Measurements from ENCODE around the gene CLIP2. TPM values are rescaled to one million over a fixed set of nuclear protein-coding genes. Genes with fewer than 3 reads are reported as not detected.

The CLIP2 gene
- total and polyA plus RNA-seq, 2 of the 4 experiments (the other 2 are of a cell fraction): 18.1 to 20.7 TPM

DNA sequence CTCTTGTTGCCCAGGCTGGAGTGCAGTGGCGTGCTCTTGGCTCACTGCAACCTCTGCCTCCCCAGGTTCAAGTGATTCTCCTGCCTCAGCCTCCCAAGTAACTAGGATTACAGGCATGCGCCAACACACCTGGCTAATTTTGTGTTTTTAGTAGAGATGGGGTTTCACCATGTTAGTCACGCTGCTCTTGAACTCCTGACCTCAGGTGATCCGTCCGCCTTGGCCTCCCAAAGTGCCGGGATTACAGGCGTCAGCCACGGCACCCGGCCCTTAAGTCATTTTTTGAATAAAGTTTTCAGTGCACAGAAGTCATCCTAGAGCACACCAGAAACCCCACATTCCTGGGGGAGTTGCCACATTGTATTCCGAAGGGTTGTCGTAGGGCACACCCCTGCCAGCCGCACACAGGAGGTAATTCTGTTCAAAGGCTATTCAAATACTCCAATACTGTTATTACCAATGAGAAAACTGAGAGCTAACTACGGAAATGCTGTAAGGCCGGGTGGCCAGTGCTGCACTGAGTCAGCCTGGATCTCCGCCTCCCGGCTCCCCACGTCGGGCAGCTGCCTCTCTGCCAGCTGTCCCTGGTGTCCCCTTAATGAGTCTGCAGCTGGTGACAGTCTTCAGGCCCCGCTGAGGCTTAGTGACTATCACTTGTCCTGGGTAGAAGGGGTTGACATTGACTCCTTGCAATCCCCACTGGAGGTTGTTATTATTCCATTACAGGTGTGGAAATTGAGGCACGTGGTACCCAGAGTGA lies 26.4 kb upstream of the CLIP2 start:
- H4K20me1 ChIP-seq (ENCODE audit: insufficient read depth, low read length): no peaks in the 10 kb centered on the region
- H2BK5ac ChIP-seq (ENCODE audit: low read depth, low read length, poor library complexity, severe bottlenecking): no peak overlapping the region
- in situ Hi-C loops (cut with MboI; ENCODE audit: low sequenced_read_pairs) (no loop called here), dilution Hi-C loops (cut with HindIII; ENCODE audit: low sequenced_read_pairs, unreplicated experiment) (no loop called here), intact Hi-C loops (cut with micrococcal nuclease) (no loop called here)
- ChIA-PET CTCF (no interaction called here), POLR2A (ENCODE audit: unreplicated experiment) (no interaction called here)
- H3K4me2 ChIP-seq (ENCODE audit: low read depth, low read length): no peak overlapping the region
- no peak overlapping the region; a peak in 1 of 4 replicates for H4K8ac ChIP-seq (ENCODE audit: low read depth in 2 of 2, low read length in 2 of 2)
- no peak overlapping the region for H2BK15ac ChIP-seq (ENCODE audit: low read depth, low read length)
- no peak overlapping the region for H4K91ac ChIP-seq (ENCODE audit: insufficient read depth, low read depth, low read length)
- H3K18ac ChIP-seq (ENCODE audit: low read depth, low read length): no peak overlapping the region
- H2AK9ac ChIP-seq (replicated peaks; ENCODE audit: low read depth, low read length, poor library complexity): no peak overlapping the region
- no peak overlapping the region for H3K56ac ChIP-seq (ENCODE audit: extremely low read depth, insufficient read depth, low read length)
- no peak overlapping the region for H2BK20ac ChIP-seq (ENCODE audit: low read depth, low read length)
- H3K27me3 ChIP-seq (ENCODE audit: control insufficient read depth, insufficient read depth, low read length): no peaks in the 10 kb centered on the region
- H3K14ac ChIP-seq (replicated peaks; ENCODE audit: low read depth, low read length): 0 out of 2 replicates have a peak overlapping the region, but pooled peaks have one; percentile 4
- peak overlapping the region; percentile 46 for H2AFZ ChIP-seq (replicated peaks; ENCODE audit: low read length, poor library complexity)
- WGBS, 2 experiments (ENCODE audit: extremely low coverage in 2 of 2, insufficient read length in 1 of 2): no CpG with 5 or more reads among the region's 20 CpGs
- peak overlapping the region; percentile 75 for H2AK5ac ChIP-seq (ENCODE audit: low read depth, low read length)
- ATAC-seq (ENCODE audit: low read depth) (no peak), DNase-seq (no peak)
- no peak overlapping the region for H2BK120ac ChIP-seq (ENCODE audit: low read depth, low read length)
- BruUV-seq (replicated peaks): no TSS peak
- no peaks in the 10 kb centered on the region for H3K9me3 ChIP-seq (ENCODE audit: control insufficient read depth, insufficient read depth, low read length)
- H3K9ac ChIP-seq (ENCODE audit: low read depth, low read length): no peak overlapping the region
- TF ChIP-seq MXI1 (IDR thresholded peaks at IDR 0.05; ENCODE audit: borderline replicate concordance, low read depth, low read length) (no peak), RAD21 (IDR thresholded peaks at IDR 0.05; ENCODE audit: low read length) (no peak), POLR2A (IDR thresholded peaks at IDR 0.05; ENCODE audit: low read depth, low read length) (no peak), MAFK (IDR thresholded peaks at IDR 0.05; ENCODE audit: low read depth, low read length) (no peak), BHLHE40 (IDR thresholded peaks at IDR 0.05; ENCODE audit: low read depth, low read length) (no peak), FOS (IDR thresholded peaks at IDR 0.05; ENCODE audit: low read depth, low read length) (no peak), MAZ (IDR thresholded peaks at IDR 0.05; ENCODE audit: borderline replicate concordance, low read depth, low read length) (no peak), SMC3 (IDR thresholded peaks at IDR 0.05; ENCODE audit: low read depth, low read length) (no peak), CHD1 (IDR thresholded peaks at IDR 0.05; ENCODE audit: low read depth, low read length) (no peak), RFX5 (IDR thresholded peaks at IDR 0.05; ENCODE audit: low read depth, low read length) (no peak), CEBPB (IDR thresholded peaks at IDR 0.05; ENCODE audit: low read depth, low read length) (no peak), NFE2L2 (IDR thresholded peaks at IDR 0.05; ENCODE audit: low read depth, low read length) (no peak), RCOR1 (IDR thresholded peaks at IDR 0.05; ENCODE audit: insufficient replicate concordance, low read length) (no peak)
- TF ChIP-seq, protein P1, sequence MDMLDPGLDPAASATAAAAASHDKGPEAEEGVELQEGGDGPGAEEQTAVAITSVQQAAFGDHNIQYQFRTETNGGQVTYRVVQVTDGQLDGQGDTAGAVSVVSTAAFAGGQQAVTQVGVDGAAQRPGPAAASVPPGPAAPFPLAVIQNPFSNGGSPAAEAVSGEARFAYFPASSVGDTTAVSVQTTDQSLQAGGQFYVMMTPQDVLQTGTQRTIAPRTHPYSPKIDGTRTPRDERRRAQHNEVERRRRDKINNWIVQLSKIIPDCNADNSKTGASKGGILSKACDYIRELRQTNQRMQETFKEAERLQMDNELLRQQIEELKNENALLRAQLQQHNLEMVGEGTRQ (IDR thresholded peaks at IDR 0.05; ENCODE audit: low read depth, low read length): no peak
- TF ChIP-seq, protein P2, sequence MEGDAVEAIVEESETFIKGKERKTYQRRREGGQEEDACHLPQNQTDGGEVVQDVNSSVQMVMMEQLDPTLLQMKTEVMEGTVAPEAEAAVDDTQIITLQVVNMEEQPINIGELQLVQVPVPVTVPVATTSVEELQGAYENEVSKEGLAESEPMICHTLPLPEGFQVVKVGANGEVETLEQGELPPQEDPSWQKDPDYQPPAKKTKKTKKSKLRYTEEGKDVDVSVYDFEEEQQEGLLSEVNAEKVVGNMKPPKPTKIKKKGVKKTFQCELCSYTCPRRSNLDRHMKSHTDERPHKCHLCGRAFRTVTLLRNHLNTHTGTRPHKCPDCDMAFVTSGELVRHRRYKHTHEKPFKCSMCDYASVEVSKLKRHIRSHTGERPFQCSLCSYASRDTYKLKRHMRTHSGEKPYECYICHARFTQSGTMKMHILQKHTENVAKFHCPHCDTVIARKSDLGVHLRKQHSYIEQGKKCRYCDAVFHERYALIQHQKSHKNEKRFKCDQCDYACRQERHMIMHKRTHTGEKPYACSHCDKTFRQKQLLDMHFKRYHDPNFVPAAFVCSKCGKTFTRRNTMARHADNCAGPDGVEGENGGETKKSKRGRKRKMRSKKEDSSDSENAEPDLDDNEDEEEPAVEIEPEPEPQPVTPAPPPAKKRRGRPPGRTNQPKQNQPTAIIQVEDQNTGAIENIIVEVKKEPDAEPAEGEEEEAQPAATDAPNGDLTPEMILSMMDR (conservative IDR thresholded peaks at IDR 0.05; ENCODE audit: low read depth, low read length): no peak
- TF ChIP-seq, protein P3, sequence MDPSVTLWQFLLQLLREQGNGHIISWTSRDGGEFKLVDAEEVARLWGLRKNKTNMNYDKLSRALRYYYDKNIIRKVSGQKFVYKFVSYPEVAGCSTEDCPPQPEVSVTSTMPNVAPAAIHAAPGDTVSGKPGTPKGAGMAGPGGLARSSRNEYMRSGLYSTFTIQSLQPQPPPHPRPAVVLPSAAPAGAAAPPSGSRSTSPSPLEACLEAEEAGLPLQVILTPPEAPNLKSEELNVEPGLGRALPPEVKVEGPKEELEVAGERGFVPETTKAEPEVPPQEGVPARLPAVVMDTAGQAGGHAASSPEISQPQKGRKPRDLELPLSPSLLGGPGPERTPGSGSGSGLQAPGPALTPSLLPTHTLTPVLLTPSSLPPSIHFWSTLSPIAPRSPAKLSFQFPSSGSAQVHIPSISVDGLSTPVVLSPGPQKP (IDR thresholded peaks at IDR 0.05; ENCODE audit: borderline replicate concordance, low read depth, low read length): no peak
- H3K36me3 ChIP-seq (ENCODE audit: control insufficient read depth, insufficient read depth, low read length): no peaks in the 10 kb centered on the region
- H4K5ac ChIP-seq (ENCODE audit: low read depth, low read length): no peak overlapping the region
- peaks cover 4% of the 10 kb centered on the region; the same call in 1 of the 2 replicates for H3K9me1 ChIP-seq (ENCODE audit: insufficient read depth, low read length)
- H3K79me1 ChIP-seq (ENCODE audit: low read depth in 1 of 2, low read length in 2 of 2): no peaks in the 10 kb centered on the region
- H3K4ac ChIP-seq (ENCODE audit: low read depth, low read length): no peak overlapping the region
- no peak overlapping the region for H3K23ac ChIP-seq (ENCODE audit: low read depth, low read length)
- no peak overlapping the region for H3K27ac ChIP-seq (ENCODE audit: insufficient read depth, low read length)
- no peak overlapping the region for H3K4me3 ChIP-seq (ENCODE audit: insufficient read depth, low read depth, low read length)
- 0 out of 2 replicates have a peak, but pooled peaks cover 1% of the 10 kb centered on the region for H3K4me1 ChIP-seq (ENCODE audit: control insufficient read depth, insufficient read depth, low read length)
